ENCODE results near the gene OLFM1.

The OLFM1 gene

DNA sequence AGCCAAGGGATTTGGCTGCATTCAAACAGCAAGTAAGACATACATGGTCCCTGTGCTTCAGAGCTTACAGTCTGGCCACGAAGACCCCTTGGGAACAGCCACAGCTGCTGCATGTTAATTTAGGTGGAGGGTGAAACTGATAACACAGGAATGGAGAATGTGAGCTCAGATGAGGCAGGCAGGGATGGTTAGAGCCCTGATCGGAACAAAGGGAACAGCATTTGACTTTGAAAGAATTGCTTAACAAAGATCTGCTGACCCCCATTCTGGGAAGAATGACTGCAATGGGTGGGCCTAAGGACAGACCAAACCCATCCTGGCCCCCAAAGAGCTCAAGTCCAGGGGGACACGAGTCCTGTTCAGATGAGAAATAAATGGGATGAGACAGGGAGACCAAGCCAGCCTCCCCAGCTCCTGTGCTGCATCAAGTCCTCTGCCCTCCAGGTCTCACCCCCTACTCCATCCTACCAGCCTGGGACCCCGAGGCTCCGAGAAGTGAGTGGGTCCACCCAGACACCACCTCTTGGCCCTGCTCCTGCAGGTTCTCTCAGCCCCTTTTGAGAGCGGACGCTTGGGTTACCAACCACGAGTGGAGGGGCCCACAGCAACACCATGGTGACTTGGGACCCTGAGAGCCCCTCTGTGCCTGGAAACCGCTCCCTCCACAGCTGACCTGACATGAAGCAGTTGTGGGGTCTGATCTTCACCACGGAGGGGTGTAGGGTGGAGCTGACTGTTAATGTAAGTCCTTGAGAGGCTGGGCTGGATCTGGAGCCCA lies 50.8 kb downstream of the OLFM1 start:
- H3K4ac ChIP-seq (ENCODE audit: low read depth in 1 of 2, low read length in 2 of 2), result no peak overlapping the region
- no peak overlapping the region for H4K8ac ChIP-seq (ENCODE audit: low read length)
- H3K14ac ChIP-seq (ENCODE audit: low read length in 2 of 2), result no peak overlapping the region
- H2AK5ac ChIP-seq (ENCODE audit: low read length, severe bottlenecking), result no peak overlapping the region
- peaks cover 19% of the 10 kb centered on the region for H3K9me3 ChIP-seq (ENCODE audit: control insufficient read depth, low read length)
- H2BK120ac ChIP-seq (ENCODE audit: low read depth, low read length), result no peak overlapping the region
- H3K36me3 ChIP-seq (ENCODE audit: control insufficient read depth in 1 of 2, insufficient read depth in 2 of 2, low read depth in 1 of 2, low read length in 2 of 2), result no peaks in the 10 kb centered on the region
- WGBS, result 69% methylated on average over 10 of the region's 10 CpGs
- H2BK12ac ChIP-seq (ENCODE audit: low read length in 2 of 2), result no peak overlapping the region
- no peak overlapping the region for H3K4me2 ChIP-seq (ENCODE audit: low read length, poor library complexity, severe bottlenecking)
- no peak overlapping the region for H2BK5ac ChIP-seq (ENCODE audit: low read depth, low read length, poor library complexity, severe bottlenecking)
- no peak overlapping the region for H3K18ac ChIP-seq (ENCODE audit: low read depth in 1 of 2, low read length in 2 of 2)
- H3K27ac ChIP-seq (ENCODE audit: low read length, poor library complexity, severe bottlenecking), result no peak overlapping the region
- H3K4me1 ChIP-seq (ENCODE audit: control insufficient read depth, insufficient read depth, low read depth, low read length), result no peaks in the 10 kb centered on the region
- no peak overlapping the region for H3K4me3 ChIP-seq (ENCODE audit: insufficient read depth in 1 of 2, low read depth in 1 of 2, low read length in 2 of 2)
- no peaks in the 10 kb centered on the region for H3K79me1 ChIP-seq (replicated peaks; ENCODE audit: low read length, poor library complexity, severe bottlenecking)
- H3K27me3 ChIP-seq (ENCODE audit: control insufficient read depth in 1 of 2, insufficient read depth in 1 of 2, low read length in 2 of 2), result peaks cover 0 to 31% of the 10 kb centered on the region in 2 experiments
- no peak overlapping the region for H4K91ac ChIP-seq (ENCODE audit: low read length)
- H2AFZ ChIP-seq (ENCODE audit: low read depth, low read length), result no peak overlapping the region
- no peak overlapping the region for H3K9ac ChIP-seq (ENCODE audit: low read length)
- no peak overlapping the region for H3K23ac ChIP-seq (ENCODE audit: low read length in 2 of 2)
- no peak overlapping the region for H2BK15ac ChIP-seq (ENCODE audit: low read depth, poor library complexity, severe bottlenecking)
- no peak for DNase-seq

DNA sequence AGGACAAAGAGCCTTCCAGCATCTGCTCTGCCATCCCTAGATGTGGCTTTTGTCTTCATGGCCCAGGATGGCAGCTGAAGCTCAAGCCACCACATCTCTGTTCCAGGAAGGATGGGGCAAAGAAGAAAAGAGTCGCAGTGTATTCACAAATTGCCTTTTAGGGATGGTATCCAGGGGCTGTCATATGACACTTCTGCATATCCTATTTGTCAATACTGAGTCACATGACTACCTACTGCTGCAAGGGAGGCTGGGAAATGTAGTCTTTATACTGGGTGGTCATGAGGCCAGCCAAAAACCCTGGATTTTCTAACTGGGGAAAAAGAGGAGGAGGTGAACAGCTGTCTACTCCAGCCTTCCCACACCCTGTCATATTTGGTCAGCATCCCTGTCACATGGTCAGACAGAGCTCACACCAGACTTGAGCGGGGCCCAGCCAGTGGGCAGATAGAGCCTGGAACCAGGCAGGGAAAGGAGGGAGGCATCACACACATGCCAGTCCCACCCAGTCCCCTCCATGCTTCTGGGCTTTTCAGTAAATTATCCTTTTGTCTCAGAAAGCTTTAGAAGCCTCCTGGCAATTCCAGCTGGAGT lies 52.0 kb downstream of the OLFM1 start:
- no peak for DNase-seq
- Histone ChIP-seq H3K4me1 (ENCODE audit: control insufficient read depth, insufficient read depth, low read depth, low read length) (no peaks in the 10 kb centered on the region), H3K23ac (ENCODE audit: low read length in 2 of 2) (no peak overlapping the region)

DNA sequence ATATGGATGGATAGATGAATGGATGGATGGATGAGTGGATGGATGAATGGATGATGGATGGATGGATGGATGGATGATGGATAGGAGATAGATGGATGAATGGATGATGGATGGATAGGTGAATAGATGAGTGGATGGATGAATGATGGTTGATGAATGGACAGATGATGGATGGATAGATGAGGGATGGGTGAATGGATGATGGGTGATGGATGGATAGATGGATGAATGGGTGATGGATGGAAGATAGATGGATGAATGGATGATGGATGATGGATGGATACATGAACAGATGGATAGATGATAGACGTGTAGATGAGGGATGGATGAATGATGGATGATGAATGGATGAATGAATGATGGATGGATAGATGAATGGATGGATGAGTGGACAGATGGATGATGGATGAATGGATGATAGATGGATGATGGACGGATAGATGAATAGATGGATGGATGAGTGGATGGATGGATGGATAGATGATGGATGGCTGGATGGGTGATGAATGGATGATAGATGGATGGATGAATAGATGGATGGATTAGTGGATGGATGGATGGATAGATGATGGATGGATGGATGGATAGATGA lies 53.8 kb downstream of the OLFM1 start:
- no peak overlapping the region for H3K9ac ChIP-seq (ENCODE audit: low read length)
- H3K23ac ChIP-seq (ENCODE audit: low read length in 2 of 2), result no peak overlapping the region
- H3K4ac ChIP-seq (ENCODE audit: low read depth in 1 of 2, low read length in 2 of 2), result no peak overlapping the region
- no peaks in the 10 kb centered on the region for H3K79me1 ChIP-seq (replicated peaks; ENCODE audit: low read length, poor library complexity, severe bottlenecking)
- no peak for DNase-seq
- H2AK5ac ChIP-seq (ENCODE audit: low read length, severe bottlenecking), result no peak overlapping the region
- no peak overlapping the region for H2BK12ac ChIP-seq (ENCODE audit: low read length in 2 of 2)
- H3K36me3 ChIP-seq (ENCODE audit: control insufficient read depth in 1 of 2, insufficient read depth in 2 of 2, low read depth in 1 of 2, low read length in 2 of 2), result no peaks in the 10 kb centered on the region
- no peak overlapping the region for H2AFZ ChIP-seq (ENCODE audit: low read depth, low read length)
- no peak overlapping the region for H2BK120ac ChIP-seq (ENCODE audit: low read depth, low read length)
- H4K91ac ChIP-seq (ENCODE audit: low read length), result no peak overlapping the region
- 84% methylated on average over 2 of the region's 2 CpGs for WGBS
- peaks cover 0 to 31% of the 10 kb centered on the region in 2 experiments for H3K27me3 ChIP-seq (ENCODE audit: control insufficient read depth in 1 of 2, insufficient read depth in 1 of 2, low read length in 2 of 2)
- no peak overlapping the region for H3K14ac ChIP-seq (ENCODE audit: low read length in 2 of 2)
- no peak overlapping the region for H3K27ac ChIP-seq (ENCODE audit: low read length, poor library complexity, severe bottlenecking)
- H3K4me3 ChIP-seq (ENCODE audit: insufficient read depth in 1 of 2, low read depth in 1 of 2, low read length in 2 of 2), result no peak overlapping the region
- peaks cover 19% of the 10 kb centered on the region for H3K9me3 ChIP-seq (ENCODE audit: control insufficient read depth, low read length)
- no peaks in the 10 kb centered on the region for H3K4me1 ChIP-seq (ENCODE audit: control insufficient read depth, insufficient read depth, low read depth, low read length)
- H2BK15ac ChIP-seq (ENCODE audit: low read depth, poor library complexity, severe bottlenecking), result no peak overlapping the region
- no peak overlapping the region for H4K8ac ChIP-seq (ENCODE audit: low read length)
- H3K4me2 ChIP-seq (ENCODE audit: low read length, poor library complexity, severe bottlenecking), result no peak overlapping the region
- no peak overlapping the region for H3K18ac ChIP-seq (ENCODE audit: low read depth in 1 of 2, low read length in 2 of 2)
- H2BK5ac ChIP-seq (ENCODE audit: low read depth, low read length, poor library complexity, severe bottlenecking), result no peak overlapping the region

More for the DNA sequence above, 52.0 kb downstream of the OLFM1 start:
- Histone ChIP-seq H2AFZ (ENCODE audit: low read depth, low read length) (no peak overlapping the region), H2BK12ac (ENCODE audit: low read length in 2 of 2) (no peak overlapping the region), H2BK5ac (ENCODE audit: low read depth, low read length, poor library complexity, severe bottlenecking) (no peak overlapping the region), H4K91ac (ENCODE audit: low read length) (no peak overlapping the region), H3K9ac (ENCODE audit: low read length) (no peak overlapping the region), H3K4me3 (ENCODE audit: insufficient read depth in 1 of 2, low read depth in 1 of 2, low read length in 2 of 2) (no peak overlapping the region), H3K36me3 (ENCODE audit: control insufficient read depth in 1 of 2, insufficient read depth in 2 of 2, low read depth in 1 of 2, low read length in 2 of 2) (no peaks in the 10 kb centered on the region), H3K79me1 (replicated peaks; ENCODE audit: low read length, poor library complexity, severe bottlenecking) (no peaks in the 10 kb centered on the region), H2BK15ac (ENCODE audit: low read depth, poor library complexity, severe bottlenecking) (no peak overlapping the region), H3K9me3 (ENCODE audit: control insufficient read depth, low read length) (peaks cover 19% of the 10 kb centered on the region), H2AK5ac (ENCODE audit: low read length, severe bottlenecking) (no peak overlapping the region), H3K14ac (ENCODE audit: low read length in 2 of 2) (no peak overlapping the region), H3K27ac (ENCODE audit: low read length, poor library complexity, severe bottlenecking) (no peak overlapping the region), H3K4me2 (ENCODE audit: low read length, poor library complexity, severe bottlenecking) (no peak overlapping the region), H2BK120ac (ENCODE audit: low read depth, low read length) (no peak overlapping the region), H3K18ac (ENCODE audit: low read depth in 1 of 2, low read length in 2 of 2) (no peak overlapping the region), H3K27me3 (ENCODE audit: control insufficient read depth in 1 of 2, insufficient read depth in 1 of 2, low read length in 2 of 2) (peaks cover 0 to 21% of the 10 kb centered on the region in 2 experiments), H3K4ac (ENCODE audit: low read depth in 1 of 2, low read length in 2 of 2) (no peak overlapping the region), H4K8ac (ENCODE audit: low read length) (no peak overlapping the region)
- WGBS, result 31% methylated on average over 1 of the region's 2 CpGs

DNA sequence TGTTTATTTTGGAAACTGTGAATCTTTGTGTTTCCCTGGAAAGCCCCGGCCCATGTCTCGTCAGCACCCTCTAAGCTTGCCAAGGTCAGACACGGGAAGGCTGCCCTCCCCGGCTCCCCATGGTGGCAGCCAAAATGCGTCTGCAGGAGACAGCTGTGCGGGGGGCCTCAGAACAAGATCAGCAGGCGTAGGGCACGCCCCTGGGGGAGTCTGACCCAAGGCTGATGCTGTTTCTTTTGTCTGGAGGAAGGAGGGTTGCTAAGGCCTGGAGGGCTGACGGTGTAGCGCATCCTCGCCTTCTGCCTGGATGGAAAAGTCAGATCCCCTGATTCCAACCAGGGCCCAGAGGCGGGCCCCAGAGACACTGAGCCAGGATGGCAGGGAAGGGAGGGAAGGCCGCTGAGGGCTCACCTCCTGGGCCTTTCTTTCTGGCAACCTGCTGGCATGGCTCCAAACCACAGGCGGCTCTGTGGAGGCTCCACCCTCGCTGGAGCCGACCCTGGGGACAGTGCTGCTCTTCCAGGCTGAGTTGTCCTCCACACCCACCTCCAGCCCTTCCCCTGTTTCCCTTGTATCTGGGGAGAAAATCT lies 57.2 kb downstream of the OLFM1 start:
- Histone ChIP-seq H3K14ac (ENCODE audit: low read length in 2 of 2) (no peak overlapping the region), H3K9me3 (ENCODE audit: control insufficient read depth, low read length) (peaks cover 6% of the 10 kb centered on the region), H2AK5ac (ENCODE audit: low read length, severe bottlenecking) (no peak overlapping the region), H3K18ac (ENCODE audit: low read depth in 1 of 2, low read length in 2 of 2) (no peak overlapping the region), H3K79me1 (replicated peaks; ENCODE audit: low read length, poor library complexity, severe bottlenecking) (no peaks in the 10 kb centered on the region), H3K4me3 (ENCODE audit: insufficient read depth in 1 of 2, low read depth in 1 of 2, low read length in 2 of 2) (no peak overlapping the region), H3K9ac (ENCODE audit: low read length) (no peak overlapping the region), H3K4me1 (ENCODE audit: control insufficient read depth, insufficient read depth, low read depth, low read length) (no peaks in the 10 kb centered on the region), H3K36me3 (ENCODE audit: control insufficient read depth in 1 of 2, insufficient read depth in 2 of 2, low read depth in 1 of 2, low read length in 2 of 2) (no peaks in the 10 kb centered on the region), H4K91ac (ENCODE audit: low read length) (no peak overlapping the region), H4K8ac (ENCODE audit: low read length) (no peak overlapping the region), H3K27me3 (ENCODE audit: control insufficient read depth in 1 of 2, insufficient read depth in 1 of 2, low read length in 2 of 2) (peaks cover 0 to 39% of the 10 kb centered on the region in 2 experiments), H3K4ac (ENCODE audit: low read depth in 1 of 2, low read length in 2 of 2) (no peak overlapping the region), H2BK120ac (ENCODE audit: low read depth, low read length) (no peak overlapping the region), H3K4me2 (ENCODE audit: low read length, poor library complexity, severe bottlenecking) (no peak overlapping the region), H2BK5ac (ENCODE audit: low read depth, low read length, poor library complexity, severe bottlenecking) (no peak overlapping the region), H3K27ac (ENCODE audit: low read length, poor library complexity, severe bottlenecking) (no peak overlapping the region), H2BK15ac (ENCODE audit: low read depth, poor library complexity, severe bottlenecking) (no peak overlapping the region), H2AFZ (ENCODE audit: low read depth, low read length) (no peak overlapping the region), H3K23ac (ENCODE audit: low read length in 2 of 2) (no peak overlapping the region), H2BK12ac (ENCODE audit: low read length in 2 of 2) (no peak overlapping the region)
- 62% methylated on average over 15 of the region's 16 CpGs for WGBS
- no peak for DNase-seq

Measured in mesenchymal stem cell (in vitro differentiated cells and primary cell).